Activated CD4-positive, alpha-beta T cell treated with anti-CD3 and anti-CD28 coated beads, Interleukin-2, Interleukin-6, amounts not matched to agents 100 ng/mL and 50 ng/mL, durations not matched to agents 16 hours and 8 hours (primary cell): ENCODE results near the gene CERCAM.

Experiments
- DNase-seq: peaks from one replicate; pipeline ENCODE4 v3.0.0-alpha.2; 2020

Gene CERCAM, protein sequence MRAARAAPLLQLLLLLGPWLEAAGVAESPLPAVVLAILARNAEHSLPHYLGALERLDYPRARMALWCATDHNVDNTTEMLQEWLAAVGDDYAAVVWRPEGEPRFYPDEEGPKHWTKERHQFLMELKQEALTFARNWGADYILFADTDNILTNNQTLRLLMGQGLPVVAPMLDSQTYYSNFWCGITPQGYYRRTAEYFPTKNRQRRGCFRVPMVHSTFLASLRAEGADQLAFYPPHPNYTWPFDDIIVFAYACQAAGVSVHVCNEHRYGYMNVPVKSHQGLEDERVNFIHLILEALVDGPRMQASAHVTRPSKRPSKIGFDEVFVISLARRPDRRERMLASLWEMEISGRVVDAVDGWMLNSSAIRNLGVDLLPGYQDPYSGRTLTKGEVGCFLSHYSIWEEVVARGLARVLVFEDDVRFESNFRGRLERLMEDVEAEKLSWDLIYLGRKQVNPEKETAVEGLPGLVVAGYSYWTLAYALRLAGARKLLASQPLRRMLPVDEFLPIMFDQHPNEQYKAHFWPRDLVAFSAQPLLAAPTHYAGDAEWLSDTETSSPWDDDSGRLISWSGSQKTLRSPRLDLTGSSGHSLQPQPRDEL

DNA sequence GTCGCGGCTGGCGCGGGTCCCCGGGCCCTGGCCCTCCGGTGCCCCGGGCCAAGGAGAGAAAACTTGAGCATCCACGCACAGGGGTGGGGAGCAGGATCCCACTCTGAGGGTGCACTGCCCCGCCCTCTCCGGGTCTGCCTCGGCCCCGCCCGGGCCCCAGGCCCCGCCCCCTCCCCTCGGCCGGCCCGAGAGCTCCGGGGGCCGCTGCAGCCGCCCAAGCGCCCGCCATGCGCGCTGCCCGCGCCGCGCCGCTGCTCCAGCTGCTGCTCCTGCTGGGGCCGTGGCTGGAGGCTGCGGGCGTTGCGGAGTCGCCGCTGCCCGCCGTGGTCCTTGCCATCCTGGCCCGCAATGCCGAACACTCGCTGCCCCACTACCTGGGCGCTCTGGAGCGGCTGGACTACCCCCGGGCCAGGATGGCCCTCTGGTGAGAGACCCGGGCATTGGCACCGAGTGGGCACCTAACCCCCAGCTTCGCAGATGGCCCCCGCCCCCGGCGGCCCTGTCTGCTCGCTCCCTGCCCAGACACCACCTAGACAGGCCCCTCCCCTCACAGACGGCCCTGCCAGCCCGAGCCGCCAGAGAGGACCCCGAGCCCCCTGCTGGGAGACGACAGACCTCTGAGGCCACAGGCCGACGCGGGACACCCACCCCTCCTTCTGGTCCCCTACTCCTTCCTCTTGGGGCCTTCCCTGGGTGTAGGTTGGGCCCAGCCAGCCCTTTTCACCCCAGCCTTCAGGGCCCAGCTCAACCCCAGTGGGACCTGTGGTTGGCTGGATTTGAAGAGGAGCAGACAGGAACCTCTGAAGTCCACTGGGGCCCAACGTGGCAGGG is at the start of gene CERCAM:
CERCAM (plus strand) TSS at position 207 of the 831 bp plus-strand sequence; CDS start at position 228, 21 bp downstream.
- peak; percentile 39 for DNase-seq

DNA sequence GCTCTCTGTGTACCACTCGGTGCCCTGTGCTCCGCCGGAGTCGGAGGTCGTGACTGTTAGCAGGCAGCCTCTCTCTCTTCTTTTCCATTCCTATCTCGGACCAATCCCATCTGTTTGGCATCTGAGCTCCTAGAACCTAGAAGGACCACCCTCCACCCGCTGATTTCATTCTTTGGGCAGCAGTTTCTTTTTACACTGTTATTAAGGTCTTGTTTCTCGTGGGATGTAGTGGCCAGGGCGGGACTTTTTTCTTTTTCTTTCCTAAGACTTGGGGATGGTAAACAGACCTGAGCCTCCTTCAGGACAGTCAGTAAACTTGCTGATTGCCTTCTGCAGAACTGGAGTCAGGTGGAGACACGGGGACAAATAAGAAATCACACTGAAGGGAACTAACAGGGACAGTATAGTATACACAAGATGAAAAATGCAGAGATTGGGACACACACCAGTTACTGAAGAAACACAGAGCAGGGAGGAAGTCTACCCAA is 49.0 kb upstream of the CERCAM start:
- no peak for DNase-seq

DNA sequence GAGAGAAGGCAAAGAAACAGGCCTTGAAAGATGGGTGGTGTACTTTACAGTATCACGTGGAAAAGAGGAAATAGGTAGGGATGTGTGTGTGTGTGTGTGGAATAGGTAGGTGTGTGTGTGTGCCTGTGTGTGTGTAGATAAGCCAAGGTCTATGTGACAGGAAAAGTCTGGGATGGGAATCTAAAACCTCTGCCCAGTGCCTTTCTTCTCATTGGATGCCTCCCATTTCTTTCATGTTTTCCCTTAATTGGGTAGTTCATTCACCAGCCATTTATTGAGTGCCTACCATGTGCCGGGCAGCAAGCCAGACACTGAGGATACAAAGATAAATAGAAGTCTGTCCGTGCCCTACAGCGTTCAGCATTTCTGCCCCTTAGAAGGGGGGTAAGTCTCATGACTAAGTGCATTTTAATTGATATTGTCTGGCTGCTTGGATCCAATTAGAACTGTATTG is 48.4 kb upstream of the CERCAM start:
- no peak for DNase-seq

DNA sequence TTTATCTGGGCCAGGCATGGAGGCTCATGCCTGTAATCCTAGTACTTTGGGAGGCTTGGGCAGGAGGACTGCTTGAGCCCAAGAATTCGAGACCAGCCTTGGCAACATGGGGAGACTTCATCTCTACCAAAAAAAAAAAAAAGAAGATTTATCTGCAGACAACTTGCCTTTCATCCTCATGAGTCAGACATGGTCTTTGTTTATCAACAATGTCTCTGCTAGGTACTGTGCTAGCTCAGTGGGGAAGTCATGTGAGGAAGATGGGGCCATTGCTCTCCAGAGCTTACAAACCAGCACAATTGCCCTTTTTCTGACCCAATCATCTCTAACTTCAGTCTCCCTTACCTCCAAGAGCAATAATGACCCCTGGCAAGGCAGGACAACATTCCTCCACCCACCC is 47.9 kb upstream of the CERCAM start:
- no peak for DNase-seq

DNA sequence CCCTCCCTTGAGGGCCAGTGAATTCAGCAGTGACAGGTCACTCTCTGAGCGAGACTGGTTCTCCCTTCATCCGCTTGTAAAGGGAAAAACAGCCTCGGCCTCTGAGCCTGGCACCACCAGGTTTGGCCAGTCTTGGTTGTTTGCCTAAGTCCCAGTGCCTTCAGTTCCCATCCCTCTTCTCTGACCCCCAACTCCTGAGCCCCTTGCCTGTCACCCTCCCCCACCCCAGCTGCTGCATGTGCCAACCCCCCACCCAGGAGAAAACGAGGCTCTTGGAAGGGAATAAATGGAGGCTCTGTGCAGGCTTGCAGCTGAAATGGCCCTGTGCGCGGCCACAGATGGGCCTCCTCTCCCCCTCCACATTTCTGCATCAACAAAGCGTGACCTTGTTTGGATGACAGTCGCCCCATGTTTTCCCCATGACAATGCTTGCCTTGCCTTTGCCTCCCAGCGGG is 46.4 kb upstream of the CERCAM start:
- DNase-seq = no peak

DNA sequence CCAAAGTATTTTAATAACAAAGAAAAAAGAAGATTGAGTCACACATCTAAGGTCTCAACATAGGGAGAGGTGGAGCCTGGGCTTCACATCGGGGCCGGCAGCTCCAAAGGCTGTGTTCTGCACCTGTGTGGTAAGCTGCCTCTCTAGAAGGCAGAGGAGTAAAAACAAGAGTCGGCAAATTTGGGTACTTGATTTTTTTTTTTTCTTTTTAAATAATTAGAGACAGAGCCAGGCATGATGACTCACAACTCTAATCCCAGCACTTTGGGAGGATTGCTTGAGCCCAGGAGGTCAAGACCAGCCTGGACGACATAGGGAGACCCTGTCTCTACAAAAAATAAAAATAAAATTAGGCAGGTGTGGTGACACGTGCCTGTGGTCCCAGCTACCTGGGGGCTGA is 44.8 kb upstream of the CERCAM start:
- no peak for DNase-seq

DNA sequence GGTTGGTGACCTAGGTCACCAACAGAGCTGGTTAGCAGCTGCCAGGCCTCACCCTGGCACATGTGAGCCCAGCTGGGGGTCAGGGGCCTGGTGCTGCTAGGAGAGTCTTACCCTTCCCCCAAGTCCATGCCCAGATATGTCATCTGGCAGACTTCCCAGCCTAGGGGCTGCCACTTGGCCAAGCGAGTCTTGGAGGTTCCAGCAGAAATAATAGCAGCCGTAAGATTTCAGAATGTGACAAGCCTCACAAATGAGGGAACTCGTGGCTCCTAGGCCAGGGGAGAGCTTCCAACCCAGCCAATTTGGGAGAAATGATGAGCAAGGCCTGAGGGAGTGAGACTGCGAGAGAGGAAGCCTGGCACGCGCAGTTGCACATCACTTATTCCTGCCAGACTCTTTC is 38.4 kb upstream of the CERCAM start:
- DNase-seq = no peak

DNA sequence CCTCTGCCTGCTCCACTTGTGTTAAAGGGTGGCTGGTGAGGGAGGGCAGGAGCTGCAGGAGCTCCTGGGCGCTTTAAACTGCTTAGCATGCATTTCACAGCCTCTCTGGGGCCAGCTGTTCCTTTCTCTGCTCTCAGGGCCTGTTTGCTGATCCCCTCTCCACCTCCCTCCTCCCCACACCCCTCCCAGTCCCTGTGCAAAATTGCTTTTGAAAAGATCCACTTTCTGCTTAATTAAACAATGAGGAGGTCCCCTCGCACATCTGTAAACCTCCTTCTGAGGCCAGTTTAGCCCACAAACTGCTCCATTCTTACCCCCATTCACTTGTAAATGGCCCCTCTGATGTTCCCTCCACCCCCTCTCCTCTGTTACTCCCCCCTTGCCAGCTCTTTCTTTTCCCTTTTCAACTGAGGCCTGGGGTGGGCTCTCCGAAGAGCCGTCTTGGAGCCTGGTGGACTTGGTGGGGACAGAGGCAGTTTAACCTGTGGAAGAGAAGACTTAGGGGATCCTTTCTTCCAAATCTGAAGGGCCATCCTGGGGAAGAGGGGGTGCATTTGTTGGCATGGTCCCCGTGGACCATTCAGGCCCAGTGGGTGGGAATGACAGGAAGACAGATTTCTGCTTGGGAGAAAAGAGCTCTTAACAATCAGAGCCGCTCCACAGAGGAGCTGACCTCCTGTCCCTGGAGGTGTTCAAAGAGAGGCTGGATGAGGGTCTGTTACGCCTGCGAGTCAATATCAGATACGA is 37.5 kb upstream of the CERCAM start:
- no peak for DNase-seq

DNA sequence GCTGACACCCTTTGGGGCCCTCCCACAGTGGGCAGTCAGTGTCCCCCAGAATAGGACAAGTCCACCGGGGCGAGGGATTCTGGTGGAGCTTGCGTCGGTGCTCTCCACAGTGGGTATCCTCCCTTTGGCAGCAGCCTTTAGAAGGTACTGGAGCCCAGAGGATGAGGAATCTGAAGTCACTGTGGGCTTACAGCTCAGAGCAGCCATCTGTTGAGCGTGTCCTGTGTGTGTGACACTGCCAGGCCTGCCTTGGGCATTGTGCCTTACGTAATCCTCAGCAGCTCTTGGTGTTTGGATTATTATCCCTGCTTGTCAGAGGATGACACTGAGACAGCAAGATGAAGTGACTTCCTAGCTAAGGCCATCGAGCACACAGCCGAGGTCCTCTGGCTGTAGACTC is 36.9 kb upstream of the CERCAM start:
- DNase-seq = no peak

DNA sequence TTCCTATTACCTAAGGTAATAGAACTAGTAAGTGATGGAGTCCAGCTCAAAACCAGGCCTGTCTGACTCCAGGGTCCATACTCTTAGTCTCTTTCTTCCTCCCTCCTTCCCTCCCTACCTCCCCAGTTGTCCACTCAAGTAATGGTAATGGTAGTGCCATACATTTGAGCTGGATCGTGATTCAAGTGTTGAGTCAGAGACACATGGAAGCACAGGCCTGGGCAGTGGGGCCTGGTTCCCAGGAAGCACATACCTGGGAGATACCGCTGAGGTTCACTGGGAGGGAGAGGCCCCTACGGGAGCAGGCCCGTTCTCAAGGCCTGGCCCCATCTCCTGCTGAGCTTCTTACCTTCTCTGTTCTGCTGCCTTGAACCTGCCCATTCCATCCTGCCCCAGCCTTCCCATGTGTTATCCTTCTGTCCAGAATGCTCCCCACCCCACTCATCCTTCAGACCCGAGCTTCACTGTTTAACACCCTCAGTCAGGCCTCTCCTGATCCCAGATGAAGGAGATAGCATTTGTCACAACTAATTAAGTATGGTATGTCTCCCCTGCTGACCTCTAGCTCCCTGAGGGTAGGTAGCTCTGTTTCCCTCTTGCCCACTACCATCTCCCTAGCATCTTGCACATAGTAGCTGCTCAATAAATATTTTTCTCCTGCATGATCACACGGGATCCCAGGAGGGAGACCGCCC is 35.7 kb upstream of the CERCAM start:
- no peak for DNase-seq

DNA sequence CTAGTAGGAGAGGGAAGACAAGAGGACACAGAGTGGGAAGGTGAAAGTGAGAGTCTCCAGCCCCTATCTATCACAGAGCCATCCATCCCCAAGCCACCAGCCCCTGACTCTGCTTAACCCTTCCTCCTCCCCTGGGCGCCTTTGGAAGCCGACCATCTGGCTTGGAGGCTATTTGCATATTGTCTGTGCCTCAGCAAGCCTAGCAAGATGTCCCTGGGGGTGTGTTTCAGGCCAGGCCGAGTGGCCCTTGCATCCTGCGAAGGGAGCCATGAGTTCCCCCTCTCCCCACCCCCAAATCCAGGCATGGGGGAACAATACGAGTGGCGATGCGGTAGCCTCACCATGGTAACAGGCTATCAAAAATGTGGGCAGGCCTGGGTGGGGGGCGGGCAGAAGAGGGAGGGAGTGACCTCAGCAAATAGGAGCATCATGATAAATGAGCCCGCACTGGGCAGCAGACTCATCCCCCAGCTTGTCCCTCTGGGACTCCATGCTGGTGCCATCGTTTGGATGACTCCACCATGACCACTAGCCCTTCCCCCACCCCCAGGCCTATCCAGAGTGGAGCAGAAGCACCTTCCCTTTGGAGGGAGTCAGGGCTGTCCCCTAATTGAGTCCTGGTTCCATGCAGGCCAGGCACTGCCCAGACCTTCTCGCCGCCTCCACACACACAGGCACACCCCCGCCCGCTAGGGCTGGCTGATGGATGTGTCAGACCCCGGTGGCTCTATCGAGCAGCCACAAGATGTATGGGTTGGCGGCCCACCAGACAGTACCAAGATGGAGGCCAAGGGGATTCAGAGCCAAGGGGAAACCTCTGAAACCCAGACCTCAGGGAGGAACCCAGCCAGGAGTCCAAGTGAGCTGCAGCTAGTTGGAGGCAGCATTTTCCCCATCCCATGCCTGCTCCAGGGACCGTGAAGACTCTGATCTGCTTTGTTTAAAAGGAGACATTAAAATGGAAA is 34.9 kb upstream of the CERCAM start:
- DNase-seq = no peak

DNA sequence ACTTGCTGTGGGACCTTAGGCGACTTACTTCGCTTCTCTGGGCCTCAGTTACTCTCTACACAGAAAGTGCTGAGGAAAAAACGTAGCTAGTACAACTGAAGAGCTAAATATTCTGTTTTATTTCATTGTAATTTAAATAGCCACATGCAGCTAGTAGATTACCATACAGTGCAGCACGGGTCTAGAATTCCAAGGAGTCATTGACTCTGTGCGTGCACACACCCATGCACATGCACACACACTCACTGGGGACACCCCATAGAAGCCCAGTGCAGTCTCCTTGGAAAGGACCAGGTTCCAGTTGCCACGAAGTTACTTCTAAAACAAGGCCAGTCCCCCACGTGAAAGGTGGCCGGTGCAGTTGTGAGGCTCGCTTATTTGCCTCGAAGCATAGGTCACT is 32.5 kb upstream of the CERCAM start:
- no peak for DNase-seq

DNA sequence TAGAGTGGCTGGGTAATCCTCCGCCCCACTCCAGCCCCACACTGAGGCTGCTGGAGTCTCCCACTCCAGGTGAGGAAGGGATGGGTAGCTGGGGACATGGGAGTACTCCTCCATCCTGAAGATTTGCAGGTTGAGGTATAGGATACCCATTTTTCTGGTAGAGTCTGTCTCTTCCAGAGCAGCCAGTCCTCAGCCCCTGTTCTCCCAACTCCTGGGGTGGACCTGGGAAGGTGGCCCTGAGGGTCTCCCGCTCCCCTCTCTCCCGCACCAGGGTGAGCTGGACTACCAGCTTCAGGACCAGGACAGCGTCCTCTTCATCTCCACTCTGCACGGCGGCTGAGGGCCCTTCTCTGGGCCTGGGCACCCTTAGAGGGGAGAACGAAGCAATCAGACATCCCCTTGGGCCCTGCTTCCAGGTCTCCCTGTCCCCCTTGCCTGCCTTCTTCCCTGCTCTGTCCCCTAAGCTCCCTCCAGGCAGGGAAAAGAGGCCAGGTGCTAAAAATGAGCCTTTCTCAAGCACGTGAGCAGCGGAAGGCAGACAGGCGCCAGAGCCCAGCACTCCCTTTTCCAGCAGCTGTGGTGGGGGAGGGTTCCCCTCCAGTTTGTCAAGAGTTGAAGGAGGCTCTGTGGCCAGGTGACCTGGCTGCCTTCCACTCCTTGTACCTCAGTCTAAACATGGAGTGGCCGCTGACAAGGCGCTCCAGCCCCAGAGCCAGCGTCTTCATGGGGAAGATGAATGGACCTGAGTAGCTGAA is 31.1 kb upstream of the CERCAM start:
- DNase-seq = no peak

DNA sequence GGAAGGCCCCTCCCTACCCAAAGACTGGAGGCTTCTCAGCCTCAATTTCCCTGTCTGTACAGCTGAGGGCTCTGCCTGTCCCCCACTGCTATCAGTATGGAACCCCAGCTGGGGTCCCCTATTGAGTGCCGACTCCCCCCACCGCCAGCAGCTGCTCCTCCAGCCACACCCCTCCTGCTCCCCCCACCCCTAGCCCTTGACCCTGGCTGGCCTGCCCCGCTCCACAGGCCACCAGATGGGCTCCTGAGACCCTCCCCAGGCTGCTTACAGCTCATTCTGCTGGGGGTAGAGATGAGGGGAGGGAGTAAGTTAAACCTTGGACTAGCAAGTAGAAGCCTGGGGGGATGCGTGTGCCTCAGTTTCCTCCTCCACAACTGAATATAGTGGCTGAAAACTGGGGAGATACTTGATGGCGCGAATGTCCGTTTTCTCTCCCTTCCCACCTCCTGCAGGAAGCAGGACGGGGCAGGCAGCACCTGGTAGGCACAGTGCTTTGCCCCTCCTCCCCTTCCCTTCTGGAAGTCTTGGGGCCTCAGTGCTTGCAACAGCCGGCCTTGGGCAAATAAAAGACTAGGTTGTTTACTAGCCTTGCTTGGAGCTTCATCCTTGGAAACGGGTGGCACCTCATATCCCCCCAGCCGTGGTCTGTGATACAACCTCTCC is 30.4 kb upstream of the CERCAM start:
- no peak for DNase-seq

DNA sequence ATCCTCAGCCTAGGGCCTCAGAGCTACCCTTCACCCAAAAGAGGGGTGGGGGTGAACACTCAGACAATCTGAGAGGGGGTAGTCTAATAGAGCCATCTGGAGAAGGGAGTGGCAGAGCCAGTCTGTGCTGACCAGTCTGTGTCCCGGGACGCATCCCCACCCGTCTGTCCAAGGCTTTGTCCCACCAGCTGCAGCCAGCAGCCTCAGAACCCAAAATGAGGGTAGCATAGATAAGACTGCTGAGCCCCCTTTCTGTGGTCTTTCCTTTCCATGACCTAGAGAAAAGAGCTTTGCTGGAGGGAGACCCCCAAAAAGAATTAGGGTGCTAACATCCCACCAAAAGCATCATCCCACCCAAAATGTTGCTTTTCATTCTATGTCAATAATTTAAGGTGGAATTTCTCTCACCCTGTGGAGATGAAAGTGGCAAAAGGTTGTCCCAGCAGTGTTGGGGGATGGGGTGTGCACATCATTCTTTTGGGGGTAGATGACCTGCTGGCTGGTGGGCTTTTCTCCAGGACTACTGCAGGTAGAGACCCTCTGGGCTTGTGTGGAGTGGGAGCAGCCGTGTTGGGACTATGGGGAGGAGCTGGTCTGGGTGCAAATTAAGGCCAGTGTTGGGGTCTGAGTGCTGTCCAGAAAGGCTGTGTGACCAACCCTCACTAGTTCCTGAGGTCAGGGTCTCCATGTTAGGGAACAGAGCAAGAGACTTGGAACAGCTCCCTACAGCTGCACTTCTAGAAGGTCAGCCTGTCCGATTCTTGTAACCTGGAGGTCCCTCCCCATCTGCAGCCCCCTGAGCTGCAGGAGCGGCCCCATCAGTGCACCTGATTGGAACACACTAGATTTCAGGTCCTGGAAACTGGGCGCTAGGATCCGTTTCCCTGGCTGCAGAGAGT is 29.6 kb upstream of the CERCAM start:
- DNase-seq = no peak

DNA sequence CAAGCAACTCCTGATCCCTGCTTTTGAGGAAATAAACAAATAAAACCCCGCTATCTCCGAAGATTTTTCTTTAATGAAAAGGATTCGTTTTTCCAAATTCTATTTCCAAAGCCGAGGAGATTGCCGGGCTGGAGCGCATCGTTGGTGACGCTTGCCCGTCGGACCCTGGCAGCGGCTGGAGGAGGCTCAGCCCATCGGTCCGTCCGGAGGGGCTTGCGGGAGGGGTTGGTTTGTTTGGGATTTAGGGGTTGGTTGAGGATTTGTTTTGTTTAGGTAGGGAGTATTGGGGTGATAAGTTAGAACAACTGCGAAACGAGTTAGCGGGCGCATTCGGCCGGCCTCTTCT is 28.7 kb upstream of the CERCAM start:
- DNase-seq = no peak

DNA sequence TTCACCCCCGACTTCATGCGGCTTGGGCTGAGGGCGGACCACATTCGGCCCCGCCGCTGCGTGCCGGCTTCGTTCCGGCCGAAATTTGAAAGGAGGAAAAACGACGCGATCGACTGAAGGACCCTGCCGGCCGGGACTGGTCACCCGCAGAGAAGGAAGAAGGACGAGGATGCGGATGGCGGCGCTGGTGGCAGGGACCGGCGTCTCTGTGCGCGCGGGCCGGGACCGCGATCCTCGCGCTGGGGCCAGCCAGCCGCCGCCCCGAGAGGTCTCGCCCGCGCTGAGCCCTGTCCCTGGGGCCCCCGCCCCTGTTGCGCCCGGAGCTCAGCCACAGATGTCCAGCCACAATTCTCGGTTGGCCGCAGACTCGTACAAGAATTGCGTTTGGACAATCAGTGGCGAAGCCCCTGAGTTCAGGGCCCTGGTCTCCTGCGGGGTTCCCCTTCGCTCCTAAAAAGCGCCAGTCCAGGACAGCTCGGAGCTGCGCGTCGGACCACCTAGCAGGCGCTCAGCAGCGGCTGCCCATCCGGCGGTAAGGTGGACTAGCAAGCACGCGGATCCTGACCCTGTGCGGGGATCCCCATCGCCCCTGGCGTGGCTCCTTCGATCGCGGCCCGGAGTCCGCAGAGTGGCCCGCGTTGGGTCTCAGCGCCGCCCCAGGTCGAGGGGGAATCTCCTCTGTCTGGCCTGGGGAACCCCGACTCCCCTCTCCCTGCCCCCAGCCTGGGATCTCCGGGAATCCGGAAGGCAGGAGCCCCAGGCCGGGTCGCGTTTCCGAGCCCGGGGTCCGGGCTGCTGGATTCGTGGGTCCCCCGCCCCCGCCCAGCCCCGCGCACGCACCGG is 28.1 kb upstream of the CERCAM start:
- DNase-seq = no peak
